HG03097 (cell line): ENCODE measurements around the gene C1QTNF5.
A peak's percentile ranks its signal among the peaks of the same experiment; 100 is the strongest.

ENCODE experiments used
- ATAC-seq: cut with Tn5 transposase; IDR thresholded peaks from one replicate; pipeline ENCODE4 v1.9.1; 2021; ENCODE audit not compliant: unreplicated experiment, low FRiP score

The C1QTNF5 gene

DNA sequence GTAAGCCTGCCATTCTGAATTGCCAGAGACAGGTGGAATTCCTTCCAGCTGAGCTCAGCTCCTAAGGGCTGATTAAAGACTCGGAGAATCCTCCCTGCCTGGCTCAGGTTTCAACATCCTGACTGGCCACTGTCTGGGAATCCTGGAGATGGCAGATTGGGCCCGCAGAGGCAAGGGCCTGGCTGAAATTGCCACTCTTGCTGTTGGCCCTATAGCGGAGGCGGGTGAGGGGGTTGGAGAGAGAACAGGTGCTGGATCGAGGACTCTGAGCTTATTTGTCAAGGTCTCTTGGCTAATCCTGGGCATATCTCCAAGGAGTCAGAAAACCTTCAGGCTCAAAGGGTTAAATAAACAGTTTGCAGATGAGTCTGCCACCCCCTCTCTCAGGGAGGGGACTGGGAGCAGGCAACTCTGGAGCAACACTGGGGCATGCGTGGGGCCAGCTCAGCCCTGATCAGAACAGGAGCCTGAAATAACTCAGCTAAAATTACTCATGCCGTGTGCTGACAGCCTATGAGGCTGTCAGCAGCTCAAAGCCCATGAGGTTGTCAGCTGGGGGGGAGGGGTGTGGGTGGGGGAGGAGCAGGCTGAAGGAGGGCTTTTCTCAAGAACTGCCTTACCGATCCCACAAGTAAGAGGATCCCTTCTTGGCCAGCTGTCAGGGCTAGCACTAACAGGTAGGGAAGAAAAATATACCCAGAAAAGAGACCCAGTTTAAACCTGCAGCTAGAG is 20.5 kb upstream of the C1QTNF5 start:
- ATAC-seq, result no peak

DNA sequence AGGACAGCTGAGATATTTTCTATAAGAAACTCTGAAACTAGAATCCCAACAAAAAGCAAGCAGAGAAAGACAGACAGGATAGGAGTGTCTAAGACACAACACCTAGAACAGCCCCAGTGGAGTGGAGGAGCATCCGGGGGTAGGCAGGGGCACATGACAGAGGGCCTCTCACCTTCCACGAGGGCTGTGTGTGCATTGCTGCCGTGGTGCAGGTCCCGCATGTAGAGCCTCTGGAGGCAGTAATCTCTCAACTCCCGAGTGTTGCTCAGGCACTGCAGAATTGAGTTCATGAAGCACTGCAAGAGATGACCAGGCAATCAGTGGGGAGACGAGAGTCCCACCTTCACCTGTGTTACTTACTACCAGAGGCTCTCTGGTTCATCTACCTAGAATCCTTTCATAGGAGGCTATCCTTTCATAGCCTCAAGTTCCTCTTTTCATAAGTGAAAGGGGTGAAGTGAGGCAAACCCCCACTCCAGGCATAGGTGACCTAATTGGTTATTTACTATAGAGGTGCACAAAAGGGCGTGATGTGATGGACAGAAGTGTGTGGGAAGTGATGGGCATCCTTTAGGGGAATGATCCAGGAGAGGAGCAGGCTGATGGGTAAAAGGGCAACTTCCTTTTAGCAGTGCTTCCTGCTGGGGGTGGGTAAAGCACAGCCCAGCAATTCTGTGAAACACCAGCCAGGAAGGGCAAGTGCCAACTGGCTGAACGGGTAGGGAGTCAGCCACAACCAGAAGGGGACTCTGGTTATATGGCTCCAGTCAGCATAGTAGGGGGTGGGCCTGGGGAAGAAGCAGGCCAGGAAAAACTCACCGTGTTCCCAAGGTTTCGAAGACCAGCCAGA is 18.9 kb upstream of the C1QTNF5 start:
- ATAC-seq, result no peak

DNA sequence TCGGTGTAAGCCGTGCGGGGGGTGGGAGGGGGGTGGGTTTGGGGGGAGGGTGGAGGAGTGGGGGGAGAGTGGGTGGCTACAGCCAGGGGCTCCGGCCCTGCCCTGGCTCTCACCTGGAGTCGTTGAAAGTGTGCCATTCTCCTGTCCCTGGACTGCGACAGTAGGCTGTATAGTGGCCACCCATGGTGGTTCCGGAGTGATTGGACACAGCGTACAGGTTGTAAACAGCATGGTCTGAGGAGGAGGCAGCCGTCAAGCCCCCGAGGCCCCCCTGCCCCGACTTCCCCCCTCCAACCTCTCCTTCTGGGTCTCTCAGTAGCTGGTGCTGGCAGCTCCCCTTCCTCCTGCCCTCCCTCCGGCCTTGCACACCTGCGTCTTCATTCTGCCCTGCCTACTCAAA is 16.4 kb upstream of the C1QTNF5 start:
- no peak for ATAC-seq

DNA sequence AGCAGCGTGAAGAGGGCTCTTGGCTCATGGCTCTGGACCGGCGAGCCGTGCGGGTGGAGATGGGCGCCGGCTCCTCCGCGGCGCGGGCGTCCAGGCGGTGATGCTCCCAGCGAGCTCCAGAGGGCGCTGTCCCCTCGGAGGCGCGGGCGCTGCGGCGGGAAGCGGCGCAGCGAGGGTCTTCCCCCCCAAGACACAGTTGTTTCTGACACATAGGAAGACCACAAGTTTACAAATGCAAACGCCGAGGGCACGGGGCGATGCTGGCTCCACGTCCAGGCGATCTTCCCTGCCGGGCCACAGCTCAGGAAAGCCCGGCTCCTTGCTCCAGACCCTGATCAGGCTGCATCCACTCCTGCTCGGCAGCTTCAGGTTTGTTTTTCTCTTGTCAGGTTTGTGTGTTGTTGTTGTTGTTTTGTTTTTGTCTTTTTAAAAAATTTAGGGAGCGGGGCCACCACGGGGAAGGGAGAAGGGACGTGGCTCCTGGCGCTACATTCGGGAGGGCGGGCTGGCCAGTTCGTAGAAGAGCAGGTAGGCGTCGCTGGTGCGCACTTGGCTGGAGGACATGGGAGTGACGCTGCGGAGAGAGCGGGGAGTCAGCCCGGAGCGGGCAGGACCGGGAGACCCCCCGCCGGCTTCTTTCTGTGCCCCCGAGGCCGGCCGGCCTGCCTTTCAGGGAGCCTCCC is 15.8 kb upstream of the C1QTNF5 start:
- peak; percentile 78 for ATAC-seq

DNA sequence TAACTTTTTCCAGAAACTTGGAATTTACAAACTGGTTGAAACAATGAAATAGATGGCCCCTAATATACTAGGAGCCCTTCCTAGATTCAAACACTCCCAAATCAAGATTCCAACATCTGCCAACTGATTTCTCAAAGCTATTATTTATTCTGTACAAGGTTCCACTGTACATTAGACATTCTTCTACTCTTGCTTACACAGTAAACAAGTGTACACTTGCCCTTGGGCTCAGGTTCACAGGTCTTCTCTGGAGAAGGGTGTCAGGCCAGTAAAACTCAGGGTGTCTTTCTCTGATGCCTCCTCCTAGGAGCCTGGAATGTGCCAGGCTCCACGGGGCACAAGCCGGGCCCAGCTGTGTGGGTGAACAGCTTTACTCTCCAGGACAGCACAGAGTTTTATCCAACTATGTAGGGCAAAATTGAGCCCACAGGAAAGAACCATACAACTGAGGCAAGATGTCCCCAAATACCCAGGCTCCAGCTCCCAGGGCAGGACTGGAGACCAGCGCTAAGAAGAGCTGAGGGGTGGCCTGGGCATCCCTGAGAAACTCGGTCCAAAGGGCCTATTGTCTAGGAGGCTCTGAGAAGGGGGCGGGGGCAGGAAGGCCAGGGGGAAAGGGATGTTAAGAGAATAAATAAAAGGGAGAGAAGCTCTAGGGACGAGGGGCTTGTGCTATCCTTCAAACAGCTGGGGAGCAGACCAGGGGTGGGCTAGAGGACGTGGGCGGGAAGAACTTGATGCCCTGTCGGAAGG is 14.6 kb upstream of the C1QTNF5 start:
- ATAC-seq, result no peak

DNA sequence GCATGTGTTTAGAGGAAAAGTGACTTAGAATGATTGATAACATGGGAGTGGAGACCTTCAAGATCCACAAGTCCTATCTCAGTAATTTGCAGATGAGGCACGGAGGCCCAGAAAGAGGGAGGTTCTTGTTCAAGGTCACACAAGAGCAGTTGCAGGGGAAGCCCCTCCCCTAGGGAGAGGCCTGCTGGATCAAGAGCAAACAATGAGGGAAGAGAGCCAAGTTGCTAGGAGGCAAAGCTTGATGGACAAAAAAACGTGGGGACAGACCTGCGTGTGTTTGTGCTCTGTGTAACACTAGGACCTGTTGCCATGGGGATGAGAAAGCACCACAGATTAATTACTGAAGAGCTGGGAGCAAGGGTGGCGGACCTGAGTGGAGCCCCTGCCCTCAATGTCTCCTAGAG is 12.2 kb upstream of the C1QTNF5 start:
- ATAC-seq, result no peak

DNA sequence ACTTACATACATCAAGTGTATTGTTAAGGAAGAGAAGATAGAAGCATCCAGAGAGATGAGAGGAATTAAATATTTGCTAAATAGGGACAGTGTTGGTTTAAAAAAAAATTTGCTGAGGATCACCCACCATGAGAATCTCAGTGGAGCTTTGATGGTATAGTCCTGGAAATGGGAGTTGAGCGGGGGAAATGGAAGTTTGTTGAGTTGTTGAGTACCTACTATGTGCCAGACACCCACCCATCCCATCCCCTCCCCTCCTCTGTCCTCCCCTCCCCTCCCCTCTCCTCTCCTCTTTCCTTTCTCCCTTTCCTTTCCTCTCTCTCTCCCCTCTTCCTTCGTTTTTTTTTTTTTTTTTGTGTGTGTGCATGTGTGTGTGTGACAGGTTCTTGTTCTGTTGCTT is 10.5 kb upstream of the C1QTNF5 start:
- no peak for ATAC-seq

DNA sequence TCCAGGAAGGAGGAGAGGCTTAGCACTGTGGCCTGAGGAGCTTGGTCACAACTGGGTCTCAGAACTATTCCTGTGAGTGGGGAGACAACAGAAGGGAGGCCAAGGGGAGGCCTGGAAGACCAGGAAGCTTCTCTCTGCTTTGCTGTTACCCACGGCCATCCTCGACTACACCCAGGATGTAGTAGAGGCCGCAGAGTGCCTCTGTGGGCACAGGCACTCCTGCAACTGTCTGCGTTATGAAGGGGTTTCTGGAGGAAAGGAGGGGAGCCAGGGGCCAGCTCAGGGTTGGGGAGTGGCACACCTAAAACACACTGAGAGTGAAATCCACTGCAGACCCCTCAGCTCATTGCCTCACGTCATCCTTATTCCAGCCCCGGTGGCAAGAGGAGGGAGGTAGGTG is 9.6 kb upstream of the C1QTNF5 start:
- no peak for ATAC-seq

DNA sequence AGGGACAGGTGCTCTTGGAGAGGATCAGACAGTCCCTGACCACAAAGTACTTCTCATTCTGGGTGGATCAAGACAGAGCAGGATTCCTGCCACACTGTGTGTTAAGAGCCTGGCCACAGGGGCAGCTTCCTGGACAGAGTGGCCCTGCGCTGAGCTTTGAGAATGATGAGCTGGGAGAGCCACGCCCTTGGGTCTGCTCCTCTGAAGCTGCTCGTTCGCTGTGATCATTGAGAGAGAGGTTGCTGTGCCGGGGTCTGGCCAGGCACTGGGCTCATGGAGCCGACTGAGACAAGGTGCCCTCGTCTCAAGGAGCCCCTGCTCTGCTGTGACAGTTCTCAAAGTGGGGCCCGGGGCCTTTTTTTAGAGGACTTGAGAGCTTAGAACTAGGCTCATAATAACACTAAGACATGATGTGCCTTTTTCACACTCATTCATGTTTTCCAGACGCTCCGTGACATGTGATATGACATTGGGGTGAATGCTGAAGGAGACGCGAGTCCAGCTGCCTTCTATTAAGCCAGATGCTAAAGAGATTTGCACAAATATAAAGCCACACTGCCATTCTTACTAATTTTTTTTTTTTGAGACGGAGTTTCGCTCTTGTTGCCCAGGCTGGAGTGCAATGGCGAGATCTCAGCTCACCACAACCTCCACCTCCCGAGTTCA is 7.4 kb upstream of the C1QTNF5 start:
- ATAC-seq, result no peak

DNA sequence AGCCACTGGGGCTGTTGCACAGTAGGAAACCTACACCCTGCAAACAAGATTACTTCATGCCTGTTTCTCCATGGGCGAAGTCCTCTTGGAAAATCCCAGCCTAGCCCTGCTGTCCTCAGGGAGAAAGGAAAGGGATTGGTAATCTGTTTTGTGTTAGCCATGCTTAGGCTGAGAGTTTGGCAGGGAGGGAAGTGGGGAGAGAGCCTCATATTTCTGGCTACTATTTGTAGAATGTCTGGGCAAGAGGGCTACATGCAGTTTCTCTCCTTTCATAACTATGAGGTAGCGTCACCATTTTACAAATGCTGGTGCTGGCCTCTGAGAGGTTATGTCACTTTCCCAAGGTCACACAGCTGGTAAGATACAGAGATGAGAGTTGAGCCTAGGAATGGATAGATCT is 6.6 kb upstream of the C1QTNF5 start:
- no peak for ATAC-seq

DNA sequence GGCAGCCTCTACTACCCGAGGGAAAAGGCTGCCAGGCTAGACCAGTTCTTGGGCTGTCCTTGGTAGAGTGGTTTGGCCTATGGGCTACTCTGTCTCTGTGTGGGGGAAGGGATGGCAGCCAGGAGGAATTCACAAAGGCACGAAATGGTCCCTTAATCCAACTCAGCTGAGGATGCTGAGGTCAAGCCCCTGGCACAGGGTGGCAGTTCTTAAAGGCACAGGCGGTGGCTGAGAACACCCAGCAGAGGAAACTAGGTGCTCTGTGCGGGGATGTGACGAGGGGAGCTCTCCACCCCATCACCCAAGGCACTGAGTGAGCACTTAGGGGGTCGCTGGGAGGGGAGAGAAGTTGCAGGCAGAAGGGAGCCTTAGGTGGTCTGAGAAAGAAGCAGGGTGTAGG is 5.9 kb upstream of the C1QTNF5 start, which contains the start of gene MFRP:
TSS of gene MFRP (minus strand) at position 101 of the 400 bp plus-strand sequence. CDS start 192 bp downstream, outside the sequence.
- no peak for ATAC-seq

DNA sequence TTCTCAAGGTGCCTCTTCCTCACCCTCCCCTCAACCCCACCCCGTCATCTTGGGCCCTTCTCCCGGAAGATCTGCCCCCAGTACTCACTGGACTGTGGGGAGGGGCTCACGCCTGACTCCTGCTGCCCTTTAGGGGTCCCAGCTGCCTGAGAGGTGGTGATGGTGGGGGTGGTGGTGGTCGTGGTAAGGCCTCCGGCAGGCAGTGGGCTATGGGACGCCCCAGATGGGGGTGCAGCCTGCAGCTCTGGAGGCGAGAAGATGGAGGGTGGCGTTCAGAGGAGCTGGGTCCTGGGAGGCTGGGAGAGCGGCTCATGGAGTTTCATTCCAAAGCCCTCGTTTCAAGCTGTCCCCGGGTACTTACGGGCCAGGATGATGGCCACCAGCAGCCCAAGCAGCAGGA is 5.0 kb upstream of the C1QTNF5 start:
- no peak for ATAC-seq

DNA sequence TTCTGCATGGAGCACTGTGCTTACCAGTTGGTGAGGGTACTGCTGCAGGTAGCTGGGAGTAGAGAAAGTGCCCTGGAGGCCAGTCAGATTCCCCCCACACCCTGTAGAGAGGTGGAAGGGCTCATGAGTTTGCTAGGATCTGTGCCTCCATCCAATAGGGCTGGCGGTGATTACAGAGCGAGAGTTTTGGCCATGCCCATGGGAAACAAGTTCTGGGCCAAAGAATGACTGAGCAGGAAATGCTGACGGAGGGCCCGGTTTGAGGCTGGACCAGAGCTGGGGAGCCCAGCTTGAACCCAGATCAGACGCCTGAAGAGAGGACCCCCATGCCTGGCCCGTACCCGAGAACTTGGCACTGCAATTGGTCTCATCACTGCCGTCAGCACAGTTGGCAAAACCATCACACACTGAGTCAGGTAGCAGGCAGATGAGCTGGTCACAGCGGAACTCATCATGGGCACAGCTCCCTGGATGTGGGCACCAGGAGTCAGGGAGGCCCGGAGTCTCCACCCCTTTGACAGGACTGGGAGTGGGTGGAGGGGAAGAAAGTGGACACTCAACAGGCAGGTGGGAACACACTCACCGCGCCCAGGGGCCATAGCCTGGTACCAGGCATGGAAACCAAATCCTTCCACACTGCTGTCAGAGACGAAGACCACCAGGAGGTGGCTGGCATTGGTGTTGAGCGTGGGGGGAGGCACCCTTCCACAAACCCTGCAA is 3.8 kb upstream of the C1QTNF5 start:
- ATAC-seq, result no peak

DNA sequence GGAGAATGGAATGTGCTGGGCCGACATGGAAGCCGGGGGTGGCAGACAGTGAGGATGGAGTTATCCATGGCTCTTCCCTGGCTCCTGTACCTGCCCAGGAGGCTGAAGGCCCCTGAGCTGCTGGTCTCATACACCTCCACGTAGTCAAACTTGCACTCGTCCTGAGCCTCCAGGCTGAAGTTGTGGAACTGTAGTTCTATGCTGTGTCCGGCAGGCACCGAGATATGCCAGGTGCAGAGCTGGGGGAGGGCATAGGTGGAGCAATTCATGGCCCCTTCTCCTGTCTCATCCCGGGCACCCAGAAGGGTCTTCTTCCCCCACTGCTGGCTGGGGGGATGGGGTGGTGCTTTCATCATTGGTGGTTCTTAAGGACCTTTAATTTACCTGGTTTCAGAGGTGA is 3.0 kb upstream of the C1QTNF5 start:
- ATAC-seq, result no peak

DNA sequence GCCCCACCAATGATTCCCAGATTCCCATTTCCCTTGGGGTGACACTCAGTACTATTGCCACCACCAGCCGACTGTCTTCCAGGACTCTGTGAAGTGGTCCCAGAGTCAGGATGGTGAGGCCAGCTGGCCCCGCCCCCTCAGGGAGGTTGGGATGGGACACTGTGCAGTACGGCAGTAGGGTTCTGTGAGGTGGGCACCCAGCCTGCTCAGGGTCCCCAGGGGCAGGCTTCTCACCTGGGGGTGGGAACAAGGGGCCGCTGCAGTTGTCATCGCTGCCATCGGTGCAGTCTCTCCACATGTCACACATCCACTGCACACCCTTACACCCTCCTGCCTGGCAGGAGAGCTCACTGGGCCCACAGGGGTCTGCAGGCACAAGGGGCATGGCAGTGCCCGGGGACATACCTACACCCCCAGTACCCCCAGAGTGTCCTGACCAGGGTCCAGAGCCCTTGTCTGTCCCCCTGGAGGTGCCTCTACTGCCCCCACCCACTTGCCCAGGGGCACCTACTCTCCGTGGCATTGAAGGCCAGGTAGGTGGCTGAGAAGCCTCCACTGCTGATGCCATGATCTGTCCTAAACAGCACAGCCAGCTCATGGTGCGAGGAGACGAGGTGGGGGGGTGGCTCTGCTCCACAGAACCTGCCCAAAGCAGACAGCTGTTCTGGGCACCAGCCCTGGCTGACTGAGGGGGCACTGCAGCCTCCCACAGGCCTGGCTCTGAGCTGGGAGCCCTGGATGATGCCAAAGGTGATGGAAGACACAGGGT is 1.9 kb upstream of the C1QTNF5 start:
- ATAC-seq, result no peak

DNA sequence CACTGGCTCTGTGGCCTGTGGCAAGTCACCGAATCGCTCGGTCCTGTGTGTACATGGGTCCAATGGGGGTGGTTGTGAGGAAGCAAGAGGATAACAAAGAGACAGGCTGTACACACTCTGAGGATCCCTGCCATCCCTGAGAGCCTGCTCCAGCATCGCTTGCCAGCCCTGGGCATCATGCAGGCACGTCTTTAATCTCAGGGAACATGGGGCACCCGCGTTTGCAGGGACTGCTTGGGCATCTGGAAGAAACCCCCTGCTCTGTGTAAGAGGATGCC is 1.3 kb upstream of the C1QTNF5 start:
- no peak for ATAC-seq

DNA sequence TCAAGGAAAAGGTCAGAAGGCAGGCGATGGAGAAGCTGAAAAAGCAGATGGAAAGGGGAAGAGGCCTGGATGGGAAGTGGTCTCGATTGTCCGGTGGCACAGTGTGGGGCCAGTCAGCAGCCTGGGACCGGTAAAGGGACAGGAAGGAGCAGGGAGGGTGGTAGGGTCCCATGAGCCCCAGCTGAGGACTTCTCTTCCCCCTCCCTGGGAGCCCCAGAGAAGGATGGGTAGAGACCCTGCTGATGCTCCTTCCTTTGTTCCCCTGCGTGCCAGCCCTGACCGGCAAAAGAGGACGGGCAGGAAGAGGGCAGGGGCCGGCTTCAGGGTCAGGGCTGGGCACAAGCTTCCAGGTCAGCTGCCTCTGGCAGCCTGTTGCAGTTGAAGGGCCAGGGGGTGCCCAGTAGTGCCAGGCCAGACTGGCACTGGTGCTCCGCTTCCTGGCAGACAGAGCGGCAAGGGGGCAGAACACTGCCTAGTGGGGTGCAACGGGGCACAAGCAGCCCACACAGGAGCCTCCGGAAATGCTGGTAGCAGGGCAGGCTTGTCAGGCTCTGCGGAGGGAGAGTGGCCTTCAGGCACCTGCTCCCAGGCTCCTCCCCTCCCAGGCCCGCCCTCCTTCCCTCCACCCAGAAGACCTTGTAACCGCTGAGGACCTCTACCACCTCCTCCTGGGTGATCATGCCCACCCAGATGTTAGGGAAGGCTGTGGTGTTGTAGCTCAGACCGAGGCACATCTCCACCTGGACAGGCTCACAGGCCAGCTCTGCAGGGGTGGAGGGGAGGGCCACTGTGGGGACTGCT is 739 bp upstream of the C1QTNF5 start:
- ATAC-seq, result no peak
